Coronary artery (tissue), 2 donors: Measurements from ENCODE around the gene RHCG.

Source experiments
- DNase-seq: peaks from one replicate; pipeline ENCODE4 v3.0.0-alpha.2; 2017; ENCODE audit warnings: low spot score
- H3K27ac ChIP-seq, 2 donors: fragments of 200-600 bp; sonication (generic); one replicate each; pipeline ENCODE4 v1.5.1; 2016 to 2019
- H3K4me3 ChIP-seq: fragments of 200-600 bp; sonication (generic); 2 replicates; pipeline ENCODE4 v1.5.1; 2016; ENCODE audit warnings: mild to moderate bottlenecking, moderate library complexity
- CTCF ChIP-seq: fragments of 200-600 bp; sonication (generic); IDR thresholded peaks from one replicate; pipeline ENCODE4 v1.5.1; 2019; ENCODE audit warnings: antibody characterized with exemption

Gene RHCG

DNA sequence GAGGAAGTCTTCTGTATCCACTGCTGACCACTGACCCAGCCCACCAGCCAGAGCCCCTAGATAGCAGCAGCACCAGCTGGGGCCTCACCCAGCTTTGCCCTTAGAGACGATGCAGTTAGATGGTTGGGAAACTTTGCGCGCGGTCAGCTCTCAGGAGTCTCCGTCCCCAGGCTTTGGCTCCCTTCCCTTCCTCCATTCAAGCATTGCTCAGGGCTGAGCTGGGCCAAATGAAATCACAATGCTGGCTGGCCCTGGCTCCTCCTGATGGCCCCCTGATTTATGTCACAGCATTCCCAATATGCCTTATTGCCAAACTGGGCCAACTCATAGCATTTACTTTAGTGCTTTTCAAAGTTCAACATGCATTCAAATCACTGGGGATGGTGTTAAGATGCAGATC lies 34.6 kb upstream of the RHCG start:
- Histone ChIP-seq H3K4me3 (no peak overlapping the region), H3K27ac (no peak overlapping the region)
- DNase-seq: no peak
- TF ChIP-seq CTCF: no peak

GRCh38 chr15:89528757-89529352 lies 32.5 kb upstream of the RHCG start:
- DNase-seq: no peak
- no peak overlapping the region for H3K4me3 ChIP-seq
- no peak for TF ChIP-seq CTCF
- no peak overlapping the region for H3K27ac ChIP-seq

DNA sequence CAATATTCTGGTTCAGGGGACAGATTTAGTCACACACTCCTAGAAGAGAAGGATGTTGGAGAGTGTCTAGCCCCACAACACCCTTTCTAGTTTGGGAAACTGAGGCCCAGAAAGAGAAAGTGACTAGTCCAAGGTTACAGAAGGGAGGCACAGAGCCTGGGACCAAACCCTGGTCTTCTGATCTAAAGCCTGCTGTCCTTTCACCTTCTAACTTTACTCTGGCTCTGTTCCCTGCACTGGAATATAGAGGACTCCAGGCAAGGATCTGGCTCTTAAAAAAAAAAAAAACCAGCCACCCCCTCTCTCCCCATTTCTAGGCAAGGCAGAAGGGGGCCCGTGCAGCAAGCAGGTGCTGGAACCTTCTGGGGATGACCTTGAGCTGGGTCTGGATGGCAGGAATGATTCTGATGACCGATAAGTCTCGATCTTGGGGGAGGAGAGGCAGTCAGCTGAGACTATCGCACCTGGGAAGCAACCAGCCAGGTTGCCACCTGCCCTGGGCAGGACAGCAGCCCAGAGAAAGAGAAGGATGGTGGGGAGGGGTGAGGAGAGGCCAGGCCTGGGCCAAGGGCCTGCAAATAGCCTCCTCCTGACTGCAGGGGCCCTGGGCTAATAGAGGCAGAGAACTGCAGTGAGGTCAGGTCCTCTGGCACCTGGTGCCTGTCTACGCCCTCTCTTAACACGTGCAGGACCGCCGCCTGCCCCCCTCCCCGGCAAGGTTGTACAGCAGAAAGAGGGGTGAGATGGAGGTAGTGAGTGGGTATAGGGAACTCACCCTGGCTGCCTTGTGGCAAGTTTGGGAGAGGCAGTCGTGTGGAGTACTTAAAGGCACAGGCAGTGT lies 30.4 kb upstream of the RHCG start:
- TF ChIP-seq CTCF: no peak
- Histone ChIP-seq H3K27ac (no peak overlapping the region), H3K4me3 (no peak overlapping the region)
- no peak for DNase-seq

DNA sequence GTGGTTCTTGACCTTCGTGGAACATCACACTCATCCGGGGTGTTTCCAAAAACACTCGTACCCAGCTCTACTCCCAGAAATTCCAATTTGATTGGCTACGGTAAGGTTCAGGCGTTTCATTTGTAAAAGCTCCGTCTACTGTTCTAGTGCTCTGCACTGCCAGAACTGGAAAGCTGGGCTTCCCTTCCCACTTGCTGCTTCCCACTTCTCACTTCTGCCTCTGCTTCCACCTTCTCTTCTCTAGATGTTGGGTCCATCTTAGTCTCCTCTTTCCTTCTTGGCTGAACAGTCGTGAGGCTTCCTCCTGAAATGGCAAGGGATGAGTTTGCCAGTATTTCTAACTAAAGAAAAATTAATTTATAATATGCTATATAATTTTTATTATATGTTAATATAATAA lies 29.8 kb upstream of the RHCG start:
- DNase-seq: no peak
- Histone ChIP-seq H3K4me3 (no peak overlapping the region), H3K27ac (no peak overlapping the region)
- no peak for TF ChIP-seq CTCF

DNA sequence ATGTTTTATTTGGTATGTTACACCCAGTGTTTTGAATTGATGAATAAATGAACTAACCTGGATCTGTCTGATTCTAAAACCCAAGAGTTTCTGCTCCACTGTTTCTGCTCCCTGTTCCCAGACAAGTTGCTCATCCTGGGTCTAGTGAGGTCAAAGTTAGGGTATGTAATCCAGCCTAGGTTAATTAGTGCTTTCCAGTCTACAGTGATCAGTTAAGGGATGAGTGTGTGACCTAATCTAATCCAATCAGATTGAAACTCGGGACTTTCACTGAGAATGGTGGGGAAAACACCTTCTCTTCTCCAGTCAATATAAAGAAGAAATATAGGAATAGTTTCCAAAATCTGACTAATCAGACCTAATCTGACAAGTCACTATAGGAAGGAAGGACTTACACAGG lies 27.8 kb upstream of the RHCG start:
- no peak for TF ChIP-seq CTCF
- Histone ChIP-seq H3K4me3 (no peak overlapping the region), H3K27ac (no peak overlapping the region)
- no peak for DNase-seq

- Histone ChIP-seq H3K27ac (no peak overlapping the region), H3K4me3 (no peak overlapping the region)
- no peak for DNase-seq
- no peak for TF ChIP-seq CTCF
These were observed 26.7 kb upstream of the RHCG start for GRCh38 chr15:89523101-89523500.

- Histone ChIP-seq H3K27ac (no peak overlapping the region), H3K4me3 (no peak overlapping the region)
- DNase-seq: no peak
- no peak for TF ChIP-seq CTCF
These were observed 25.2 kb upstream of the RHCG start for GRCh38 chr15:89521605-89522004.
